ENCODE measurements around the gene GHRL.

DNA sequence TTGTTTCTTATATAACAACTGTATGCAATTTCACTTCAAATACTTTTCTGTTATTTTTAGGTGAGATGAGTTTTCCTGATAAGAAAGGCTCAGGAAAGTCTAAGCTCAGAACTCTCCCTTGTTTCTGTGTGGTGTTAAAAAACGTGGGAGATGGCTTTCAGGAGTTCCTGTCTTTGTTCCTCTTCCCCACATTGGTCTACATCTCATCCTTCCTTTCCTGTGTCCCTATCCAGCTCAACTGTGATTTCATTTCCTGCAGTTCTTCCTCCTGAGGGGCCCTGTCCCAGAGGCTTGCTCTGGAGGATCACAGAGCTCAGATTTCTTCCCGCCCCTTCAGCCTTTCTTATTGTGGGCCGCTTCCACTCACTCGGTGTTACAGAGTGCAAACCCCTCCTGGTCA lies 17.0 kb upstream of the GHRL start:
- TF ChIP-seq, protein P1, sequence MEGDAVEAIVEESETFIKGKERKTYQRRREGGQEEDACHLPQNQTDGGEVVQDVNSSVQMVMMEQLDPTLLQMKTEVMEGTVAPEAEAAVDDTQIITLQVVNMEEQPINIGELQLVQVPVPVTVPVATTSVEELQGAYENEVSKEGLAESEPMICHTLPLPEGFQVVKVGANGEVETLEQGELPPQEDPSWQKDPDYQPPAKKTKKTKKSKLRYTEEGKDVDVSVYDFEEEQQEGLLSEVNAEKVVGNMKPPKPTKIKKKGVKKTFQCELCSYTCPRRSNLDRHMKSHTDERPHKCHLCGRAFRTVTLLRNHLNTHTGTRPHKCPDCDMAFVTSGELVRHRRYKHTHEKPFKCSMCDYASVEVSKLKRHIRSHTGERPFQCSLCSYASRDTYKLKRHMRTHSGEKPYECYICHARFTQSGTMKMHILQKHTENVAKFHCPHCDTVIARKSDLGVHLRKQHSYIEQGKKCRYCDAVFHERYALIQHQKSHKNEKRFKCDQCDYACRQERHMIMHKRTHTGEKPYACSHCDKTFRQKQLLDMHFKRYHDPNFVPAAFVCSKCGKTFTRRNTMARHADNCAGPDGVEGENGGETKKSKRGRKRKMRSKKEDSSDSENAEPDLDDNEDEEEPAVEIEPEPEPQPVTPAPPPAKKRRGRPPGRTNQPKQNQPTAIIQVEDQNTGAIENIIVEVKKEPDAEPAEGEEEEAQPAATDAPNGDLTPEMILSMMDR (IDR thresholded peaks at IDR 0.05; ENCODE audit: low read depth, low read length, poor library complexity, severe bottlenecking) = no peak
- TF ChIP-seq EZH2phosphoT487 (IDR thresholded peaks at IDR 0.05; ENCODE audit: borderline replicate concordance, low read length) = no peak
